HL-60 (cell line): ENCODE results near the gene AJUBA.

ENCODE experiments used
- CTCF ChIP-seq: IDR thresholded peaks from one replicate; pipeline ENCODE4 v1.5.1; 2011; ENCODE audit warnings: low read length, control low read depth, inconsistent platforms; ENCODE audit not compliant: insufficient read depth
- REST ChIP-seq: IDR thresholded peaks from 2 replicates; pipeline ENCODE4 v1.6.1; 2012; ENCODE audit warnings: low read depth; ENCODE audit not compliant: insufficient replicate concordance

GRCh38 chr14:22926316-22926715, 56.0 kb downstream of the AJUBA start:
- TF ChIP-seq CTCF (no peak), REST (no peak)
